ENCODE measurements around the gene SLCO2B1.

SLCO2B1 gene

GRCh38 chr11:75145972-75146519 lies 4.9 kb upstream of the SLCO2B1 start:
- no peaks in the 10 kb centered on the region for H3K36me3 ChIP-seq (ENCODE audit: control insufficient read depth in 1 of 2, insufficient read depth in 2 of 2, low read length in 2 of 2)
- no peak overlapping the region for H3K27ac ChIP-seq (ENCODE audit: low read length)
- peaks cover 3 to 15% of the 10 kb centered on the region in 2 donors for H3K4me1 ChIP-seq (ENCODE audit: control insufficient read depth in 1 of 2, insufficient read depth in 2 of 2, low read length in 2 of 2)
- no peak overlapping the region for H3K4me3 ChIP-seq (ENCODE audit: low read depth in 1 of 2, low read length in 2 of 2)
- no peaks in the 10 kb centered on the region for H3K9me3 ChIP-seq (ENCODE audit: control insufficient read depth in 1 of 2, low read length in 2 of 2)
- H3K27me3 ChIP-seq (ENCODE audit: low read depth, low read length), result no peaks in the 10 kb centered on the region

DNA sequence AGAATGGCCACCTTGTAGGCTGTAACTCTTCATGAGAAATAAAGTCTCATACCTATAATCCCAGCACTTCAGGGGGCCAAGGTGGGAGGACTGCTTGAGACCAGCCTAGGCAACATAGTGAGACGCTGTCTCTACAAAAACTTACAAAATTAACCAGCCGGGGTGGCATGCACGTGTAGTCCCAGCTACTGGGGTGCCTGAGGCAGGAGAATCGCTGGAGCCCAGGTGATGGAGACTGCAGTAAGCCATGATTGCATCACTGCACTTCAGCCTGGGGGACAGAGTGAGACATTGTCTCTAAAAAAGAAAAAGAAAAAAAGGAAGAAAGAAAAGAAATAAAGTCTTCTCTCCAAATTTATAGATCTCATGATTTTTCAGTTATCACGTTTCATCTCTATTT lies 4.2 kb upstream of the SLCO2B1 start:
- H3K36me3 ChIP-seq (ENCODE audit: control insufficient read depth in 1 of 2, insufficient read depth in 2 of 2, low read length in 2 of 2), result no peaks in the 10 kb centered on the region
- peaks cover 3 to 15% of the 10 kb centered on the region in 2 donors for H3K4me1 ChIP-seq (ENCODE audit: control insufficient read depth in 1 of 2, insufficient read depth in 2 of 2, low read length in 2 of 2)
- no peaks in the 10 kb centered on the region for H3K27me3 ChIP-seq (ENCODE audit: low read depth, low read length)
- H3K9me3 ChIP-seq (ENCODE audit: control insufficient read depth in 1 of 2, low read length in 2 of 2), result no peaks in the 10 kb centered on the region
- no peak overlapping the region for H3K27ac ChIP-seq (ENCODE audit: low read length)
- no peak overlapping the region for H3K4me3 ChIP-seq (ENCODE audit: low read depth in 1 of 2, low read length in 2 of 2)

DNA sequence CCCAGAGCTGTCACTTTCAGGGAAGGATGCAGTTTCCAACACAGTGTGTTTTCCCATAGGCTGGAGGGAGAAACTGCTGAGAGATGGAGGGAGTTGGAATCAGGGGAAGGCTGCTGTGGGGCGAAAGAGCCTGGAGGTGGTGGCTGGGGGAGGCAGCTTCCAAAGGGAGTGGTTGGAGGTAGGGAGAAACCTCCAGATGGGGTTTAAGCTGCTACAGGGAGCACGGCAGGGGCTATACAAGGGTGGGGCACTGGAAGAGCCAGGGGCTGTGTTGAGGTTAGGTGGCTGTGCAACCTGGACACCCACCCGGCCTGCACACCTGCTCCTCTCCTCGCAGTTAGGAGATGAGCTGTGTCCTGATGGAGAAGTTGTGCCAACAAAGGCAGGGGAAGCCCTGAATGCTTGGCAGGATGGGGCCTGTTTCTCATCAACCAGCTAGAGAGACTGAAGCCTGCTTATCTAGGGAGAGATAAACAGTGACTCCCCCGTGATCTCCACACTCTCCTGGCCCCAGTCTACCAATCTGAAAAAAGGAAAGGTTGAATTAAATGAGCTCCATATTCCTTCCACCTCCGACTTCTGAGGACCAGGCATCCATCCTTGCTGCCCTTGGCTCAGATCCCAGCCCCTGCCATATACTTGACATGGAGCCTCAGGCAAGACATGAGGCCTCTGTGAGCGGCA lies 3.6 kb upstream of the SLCO2B1 start:
- no peak overlapping the region for H3K27ac ChIP-seq (ENCODE audit: low read length)

GRCh38 chr11:75147875-75148263 lies 3.0 kb upstream of the SLCO2B1 start:
- Histone ChIP-seq H3K36me3 (ENCODE audit: control insufficient read depth in 1 of 2, insufficient read depth in 2 of 2, low read length in 2 of 2) (no peaks in the 10 kb centered on the region), H3K27ac (ENCODE audit: low read length) (no peak overlapping the region), H3K9me3 (ENCODE audit: control insufficient read depth in 1 of 2, low read length in 2 of 2) (no peaks in the 10 kb centered on the region), H3K4me1 (ENCODE audit: control insufficient read depth in 1 of 2, insufficient read depth in 2 of 2, low read length in 2 of 2) (peaks cover 3 to 12% of the 10 kb centered on the region in 2 donors), H3K4me3 (ENCODE audit: low read depth in 1 of 2, low read length in 2 of 2) (no peak overlapping the region), H3K27me3 (ENCODE audit: low read depth, low read length) (no peaks in the 10 kb centered on the region)

More for the DNA sequence above, 3.6 kb upstream of the SLCO2B1 start:
- Histone ChIP-seq H3K36me3 (ENCODE audit: control insufficient read depth in 1 of 2, insufficient read depth in 2 of 2, low read length in 2 of 2) (no peaks in the 10 kb centered on the region), H3K4me1 (ENCODE audit: control insufficient read depth in 1 of 2, insufficient read depth in 2 of 2, low read length in 2 of 2) (peaks cover 3 to 15% of the 10 kb centered on the region in 2 donors), H3K4me3 (ENCODE audit: low read depth in 1 of 2, low read length in 2 of 2) (no peak overlapping the region), H3K9me3 (ENCODE audit: control insufficient read depth in 1 of 2, low read length in 2 of 2) (no peaks in the 10 kb centered on the region), H3K27me3 (ENCODE audit: low read depth, low read length) (no peaks in the 10 kb centered on the region)

DNA sequence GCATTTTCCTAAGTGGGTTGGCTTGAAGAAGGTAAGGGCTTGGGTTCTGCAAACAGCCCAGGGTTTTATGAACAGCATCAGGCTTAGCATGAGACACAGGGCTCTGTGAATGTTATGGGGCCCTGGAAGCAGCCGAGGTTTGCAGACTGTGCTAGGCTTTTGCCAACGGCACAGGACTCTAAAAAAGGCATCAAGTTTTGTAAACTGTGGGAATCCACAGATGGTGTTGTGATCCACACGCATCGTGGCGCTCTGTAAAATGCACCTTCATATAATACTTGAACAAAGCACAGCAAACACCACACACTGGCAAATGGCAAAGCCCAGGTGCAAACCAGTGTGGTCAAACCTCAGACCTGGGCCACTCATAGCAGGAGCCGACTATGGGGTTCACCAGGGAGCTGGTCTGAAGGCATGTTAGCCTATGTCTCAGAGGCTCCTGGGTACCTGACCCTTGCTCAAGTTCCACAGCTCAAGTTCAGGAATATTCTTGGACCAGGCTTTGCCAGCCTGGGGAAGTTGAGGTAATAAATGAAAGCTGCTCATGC lies 2.4 kb upstream of the SLCO2B1 start:
- Histone ChIP-seq H3K4me3 (ENCODE audit: low read depth in 1 of 2, low read length in 2 of 2) (no peak overlapping the region), H3K4me1 (ENCODE audit: control insufficient read depth in 1 of 2, insufficient read depth in 2 of 2, low read length in 2 of 2) (peaks cover 3 to 10% of the 10 kb centered on the region in 2 donors), H3K27me3 (ENCODE audit: low read depth, low read length) (no peaks in the 10 kb centered on the region), H3K27ac (ENCODE audit: low read length) (no peak overlapping the region), H3K9me3 (ENCODE audit: control insufficient read depth in 1 of 2, low read length in 2 of 2) (no peaks in the 10 kb centered on the region), H3K36me3 (ENCODE audit: control insufficient read depth in 1 of 2, insufficient read depth in 2 of 2, low read length in 2 of 2) (no peaks in the 10 kb centered on the region)

DNA sequence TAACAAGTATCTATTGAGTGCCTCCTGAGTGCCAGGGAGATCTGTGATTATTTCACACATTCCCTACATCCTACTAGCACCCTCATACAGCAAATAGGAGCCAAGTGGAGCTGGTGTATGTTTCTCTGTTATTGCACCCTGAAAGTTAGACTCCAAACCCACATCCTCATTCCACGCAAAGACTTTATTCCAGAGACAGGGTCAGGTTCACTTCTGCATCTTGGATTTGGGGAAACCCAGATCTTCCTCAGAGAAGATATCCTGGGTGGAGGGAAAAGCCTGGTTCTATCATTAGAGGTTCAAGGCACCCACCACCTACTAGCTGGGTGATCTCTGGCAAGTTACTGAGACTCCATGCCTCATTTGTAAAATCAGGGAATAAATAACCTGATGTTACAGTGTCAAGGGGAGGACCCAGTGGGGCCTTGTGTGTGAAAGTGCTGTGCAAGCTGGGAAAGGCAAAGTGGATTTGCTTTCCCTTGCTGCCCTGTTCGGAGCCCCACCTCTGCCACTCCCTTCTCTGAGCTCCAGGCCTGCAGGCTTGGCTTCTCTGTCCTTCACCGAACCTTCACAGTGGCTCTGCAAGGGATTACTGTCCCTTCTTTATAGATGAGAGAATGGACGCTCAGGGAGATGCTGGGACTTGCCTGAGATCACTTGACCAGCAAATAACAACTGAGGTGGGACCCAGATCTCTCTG lies 991 bp upstream of the SLCO2B1 start:
- Histone ChIP-seq H3K4me3 (ENCODE audit: low read depth in 1 of 2, low read length in 2 of 2) (no peak overlapping the region), H3K36me3 (ENCODE audit: control insufficient read depth in 1 of 2, insufficient read depth in 2 of 2, low read length in 2 of 2) (no peaks in the 10 kb centered on the region), H3K9me3 (ENCODE audit: control insufficient read depth in 1 of 2, low read length in 2 of 2) (no peaks in the 10 kb centered on the region), H3K4me1 (ENCODE audit: control insufficient read depth in 1 of 2, insufficient read depth in 2 of 2, low read length in 2 of 2) (peaks cover 7 to 8% of the 10 kb centered on the region in 2 donors), H3K27ac (ENCODE audit: low read length) (peak overlapping the region; percentile 82), H3K27me3 (ENCODE audit: low read depth, low read length) (no peaks in the 10 kb centered on the region)

DNA sequence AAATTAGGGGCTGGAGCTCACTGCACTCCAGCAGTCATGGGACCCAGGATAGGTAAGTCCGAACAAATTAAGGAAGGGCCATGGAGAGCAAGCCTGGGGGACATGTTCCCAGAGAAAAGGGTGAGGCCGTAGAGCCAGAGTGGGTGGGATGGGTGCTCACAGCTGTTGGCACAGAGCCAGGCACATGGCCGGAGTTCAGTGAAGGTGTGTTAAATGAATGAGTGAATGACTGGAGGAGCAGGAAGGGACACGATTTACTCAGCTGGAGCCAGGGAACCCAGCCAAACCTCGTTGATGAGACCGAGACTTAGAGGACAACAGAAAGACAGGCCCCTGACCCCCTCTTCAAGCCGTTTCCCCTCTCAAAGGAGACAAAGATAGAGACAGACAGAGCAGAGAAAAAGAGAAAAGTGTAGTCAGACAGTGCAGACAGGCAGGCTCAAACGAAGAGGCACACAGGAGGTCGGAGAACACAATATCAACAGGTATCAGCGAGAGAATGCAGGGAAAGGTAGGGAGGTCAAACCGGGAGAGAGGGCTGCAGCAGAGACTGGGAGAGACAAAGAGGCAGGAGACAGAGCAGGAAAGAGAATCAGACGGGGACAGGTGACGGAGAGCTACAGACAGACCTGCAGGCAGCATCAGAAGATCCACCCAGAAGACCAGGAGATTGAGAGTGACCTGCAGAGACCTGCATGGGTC lies 590 bp downstream of the SLCO2B1 start:
- peaks cover 12% of the 10 kb centered on the region in 2 donors for H3K4me1 ChIP-seq (ENCODE audit: control insufficient read depth in 1 of 2, insufficient read depth in 2 of 2, low read length in 2 of 2)
- H3K4me3 ChIP-seq (ENCODE audit: low read depth in 1 of 2, low read length in 2 of 2), result peak overlapping the region; percentile 52 to 53
- peak overlapping the region; percentile 82 for H3K27ac ChIP-seq (ENCODE audit: low read length)
- H3K36me3 ChIP-seq (ENCODE audit: control insufficient read depth in 1 of 2, insufficient read depth in 2 of 2, low read length in 2 of 2), result no peaks in the 10 kb centered on the region
- H3K9me3 ChIP-seq (ENCODE audit: control insufficient read depth in 1 of 2, low read length in 2 of 2), result no peaks in the 10 kb centered on the region
- H3K27me3 ChIP-seq (ENCODE audit: low read depth, low read length), result no peaks in the 10 kb centered on the region

GRCh38 chr11:75152090-75152489 lies 1.2 kb downstream of the SLCO2B1 start:
- H3K27ac ChIP-seq (ENCODE audit: low read length), result peak overlapping the region; percentile 82
- peaks cover 12% of the 10 kb centered on the region in 2 donors for H3K4me1 ChIP-seq (ENCODE audit: control insufficient read depth in 1 of 2, insufficient read depth in 2 of 2, low read length in 2 of 2)
- peak overlapping the region; percentile 52 to 53 for H3K4me3 ChIP-seq (ENCODE audit: low read depth in 1 of 2, low read length in 2 of 2)
- H3K36me3 ChIP-seq (ENCODE audit: control insufficient read depth in 1 of 2, insufficient read depth in 2 of 2, low read length in 2 of 2), result no peaks in the 10 kb centered on the region
- no peaks in the 10 kb centered on the region for H3K9me3 ChIP-seq (ENCODE audit: control insufficient read depth in 1 of 2, low read length in 2 of 2)
- no peaks in the 10 kb centered on the region for H3K27me3 ChIP-seq (ENCODE audit: low read depth, low read length)

DNA sequence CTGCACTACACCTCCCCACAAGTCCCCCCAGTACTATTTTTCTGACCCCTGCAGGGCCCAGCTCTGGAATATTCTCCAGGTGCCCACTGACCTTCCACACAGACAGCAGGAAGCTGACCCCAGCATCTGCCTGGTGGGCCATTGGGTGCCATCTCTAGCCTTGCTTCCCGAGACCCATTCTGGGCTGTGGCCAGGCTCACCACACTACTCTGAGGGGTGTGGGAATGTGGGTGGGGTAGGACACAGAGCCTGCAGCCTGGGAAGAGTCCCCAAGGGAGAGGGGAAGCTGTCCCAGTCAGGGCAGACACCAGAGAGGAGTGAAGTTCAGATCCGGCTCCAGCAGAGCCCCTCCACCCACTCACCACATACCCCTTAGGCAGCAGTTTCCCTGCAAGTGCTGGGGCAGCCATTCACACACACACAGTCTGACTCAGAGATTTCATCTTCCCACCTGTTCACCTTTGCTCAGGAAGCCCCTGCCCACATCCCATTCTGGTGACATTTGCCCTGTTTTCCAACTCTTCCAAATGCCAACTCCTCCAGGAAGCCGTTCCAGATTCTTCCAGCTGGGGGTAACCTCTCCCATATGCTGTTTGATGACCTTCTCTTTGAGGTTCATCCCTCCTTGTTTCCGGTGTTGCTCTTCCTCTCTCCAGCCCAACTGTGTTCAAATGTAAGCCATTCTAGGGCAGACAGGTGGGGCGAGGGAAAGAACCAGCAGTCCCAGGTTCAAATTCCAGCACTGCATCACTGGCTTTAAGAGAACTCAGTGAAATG lies 1.9 kb downstream of the SLCO2B1 start:
- H3K4me3 ChIP-seq (ENCODE audit: low read depth in 1 of 2, low read length in 2 of 2), result peak overlapping the region; percentile 52 to 53
- H3K27ac ChIP-seq (ENCODE audit: low read length), result peak overlapping the region; percentile 82
- no peaks in the 10 kb centered on the region for H3K9me3 ChIP-seq (ENCODE audit: control insufficient read depth in 1 of 2, low read length in 2 of 2)
- no peaks in the 10 kb centered on the region for H3K27me3 ChIP-seq (ENCODE audit: low read depth, low read length)
- peaks cover 12% of the 10 kb centered on the region in 2 donors for H3K4me1 ChIP-seq (ENCODE audit: control insufficient read depth in 1 of 2, insufficient read depth in 2 of 2, low read length in 2 of 2)
- no peaks in the 10 kb centered on the region for H3K36me3 ChIP-seq (ENCODE audit: control insufficient read depth in 1 of 2, insufficient read depth in 2 of 2, low read length in 2 of 2)

GRCh38 chr11:75154646-75155569 lies 4.0 kb downstream of the SLCO2B1 start:
- peaks cover 9 to 12% of the 10 kb centered on the region in 2 donors for H3K4me1 ChIP-seq (ENCODE audit: control insufficient read depth in 1 of 2, insufficient read depth in 2 of 2, low read length in 2 of 2)
- H3K27me3 ChIP-seq (ENCODE audit: low read depth, low read length), result no peaks in the 10 kb centered on the region
- no peak overlapping the region for H3K4me3 ChIP-seq (ENCODE audit: low read depth in 1 of 2, low read length in 2 of 2)
- H3K36me3 ChIP-seq (ENCODE audit: control insufficient read depth in 1 of 2, insufficient read depth in 2 of 2, low read length in 2 of 2), result no peaks in the 10 kb centered on the region
- H3K9me3 ChIP-seq (ENCODE audit: control insufficient read depth in 1 of 2, low read length in 2 of 2), result no peaks in the 10 kb centered on the region
- peak overlapping the region; percentile 52 for H3K27ac ChIP-seq (ENCODE audit: low read length)

Measured in muscle layer of duodenum (tissue), 2 donors.